NCI-H1048 (cell line): Measurements from ENCODE around the gene GPX4.

Source experiments
- DNase-seq: peaks from one replicate; lab custom pipeline; 2025; lab: John Stamatoyannopoulos, UW

The GPX4 gene

GRCh38 chr19:1068009-1069001 lies 35.5 kb upstream of the GPX4 start:
- no peak for DNase-seq

DNA sequence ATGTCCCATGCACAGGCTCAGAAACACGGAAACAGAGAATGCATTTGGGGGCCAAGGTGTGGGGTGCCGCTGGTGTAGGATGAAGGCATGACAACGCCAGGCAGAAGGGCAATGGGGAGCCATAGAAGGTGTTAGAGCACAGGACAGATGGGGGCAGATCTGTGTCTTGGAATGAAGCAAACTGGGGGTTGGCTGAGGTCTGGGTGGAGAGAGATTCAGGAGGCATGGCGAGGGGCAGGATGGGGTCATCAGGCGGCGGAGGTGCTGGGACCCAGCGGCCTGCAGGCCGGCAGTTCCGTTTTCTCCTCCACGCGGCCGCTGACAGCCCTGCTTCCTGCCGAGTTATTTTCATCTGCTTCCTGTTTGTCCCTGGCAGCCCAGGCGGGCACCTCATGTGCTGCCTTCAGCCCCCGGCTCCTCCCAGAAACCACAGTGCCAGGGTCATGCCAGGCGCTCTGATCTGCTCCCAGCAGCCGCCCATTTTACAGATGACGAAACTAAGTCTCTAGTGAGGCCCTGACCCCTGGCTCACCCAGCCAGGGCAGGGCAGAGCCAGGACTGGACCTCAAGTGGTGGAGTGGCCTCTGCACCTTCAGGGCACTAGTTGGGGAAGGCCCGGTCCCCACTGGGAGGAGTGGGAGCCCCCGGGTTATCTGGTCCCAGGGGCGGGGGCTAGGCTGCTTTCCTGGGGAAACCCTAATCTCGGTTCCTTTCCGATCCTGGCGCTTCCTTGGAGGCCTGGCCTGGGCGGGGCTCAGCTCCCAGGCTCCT lies 34.6 kb upstream of the GPX4 start:
- DNase-seq = no peak

DNA sequence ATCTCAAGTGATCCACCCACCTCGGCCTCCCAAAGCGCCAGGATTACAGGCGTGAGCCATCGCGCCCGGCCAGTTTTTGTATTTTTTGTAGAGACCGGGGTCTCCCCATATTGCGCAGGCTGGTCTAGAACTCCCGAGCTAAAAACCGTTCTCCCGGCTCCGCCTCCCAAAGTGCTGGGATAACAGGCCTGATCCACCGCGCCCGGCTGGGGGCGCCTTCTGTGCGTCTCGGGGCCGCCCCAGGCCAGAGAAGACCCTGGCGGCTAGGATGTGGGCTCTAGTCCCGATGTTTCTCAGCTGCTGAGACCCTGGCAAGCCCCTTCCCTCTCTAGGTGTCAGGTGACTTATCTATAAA lies 33.2 kb upstream of the GPX4 start:
- DNase-seq = no peak

GRCh38 chr19:1070931-1071791 lies 32.6 kb upstream of the GPX4 start:
- no peak for DNase-seq

DNA sequence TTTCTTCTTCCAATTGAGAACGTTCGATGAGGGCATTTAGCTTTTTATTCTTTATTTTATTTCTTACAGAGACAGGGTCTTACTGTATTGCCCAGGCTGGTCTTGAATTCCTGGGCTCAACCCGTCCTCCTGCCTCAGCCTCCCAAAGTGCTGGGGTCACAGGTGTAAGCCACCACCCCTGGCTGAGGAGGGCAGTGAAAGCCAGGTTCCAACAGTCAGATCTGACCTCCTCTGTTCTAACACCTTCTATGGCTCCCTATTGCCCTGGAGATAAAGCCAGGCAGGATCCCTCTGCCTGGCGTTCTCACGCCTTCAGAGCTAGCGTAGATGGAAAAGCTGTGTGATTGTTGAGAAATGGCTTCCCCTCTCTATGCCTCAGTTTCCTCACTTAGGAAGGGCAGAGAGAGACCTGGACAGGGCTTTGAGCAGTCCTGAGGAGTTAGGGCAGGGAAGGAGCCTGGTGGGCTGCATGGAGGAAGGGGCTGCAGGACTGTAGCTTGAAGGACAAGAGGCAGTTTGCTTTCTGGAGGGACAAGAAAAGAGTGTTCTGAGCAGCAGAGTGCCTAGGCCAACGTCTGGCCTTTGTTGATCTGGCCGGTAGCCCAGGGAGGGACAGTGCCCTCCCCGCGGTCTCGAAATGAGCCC lies 31.3 kb upstream of the GPX4 start:
- no peak for DNase-seq

DNA sequence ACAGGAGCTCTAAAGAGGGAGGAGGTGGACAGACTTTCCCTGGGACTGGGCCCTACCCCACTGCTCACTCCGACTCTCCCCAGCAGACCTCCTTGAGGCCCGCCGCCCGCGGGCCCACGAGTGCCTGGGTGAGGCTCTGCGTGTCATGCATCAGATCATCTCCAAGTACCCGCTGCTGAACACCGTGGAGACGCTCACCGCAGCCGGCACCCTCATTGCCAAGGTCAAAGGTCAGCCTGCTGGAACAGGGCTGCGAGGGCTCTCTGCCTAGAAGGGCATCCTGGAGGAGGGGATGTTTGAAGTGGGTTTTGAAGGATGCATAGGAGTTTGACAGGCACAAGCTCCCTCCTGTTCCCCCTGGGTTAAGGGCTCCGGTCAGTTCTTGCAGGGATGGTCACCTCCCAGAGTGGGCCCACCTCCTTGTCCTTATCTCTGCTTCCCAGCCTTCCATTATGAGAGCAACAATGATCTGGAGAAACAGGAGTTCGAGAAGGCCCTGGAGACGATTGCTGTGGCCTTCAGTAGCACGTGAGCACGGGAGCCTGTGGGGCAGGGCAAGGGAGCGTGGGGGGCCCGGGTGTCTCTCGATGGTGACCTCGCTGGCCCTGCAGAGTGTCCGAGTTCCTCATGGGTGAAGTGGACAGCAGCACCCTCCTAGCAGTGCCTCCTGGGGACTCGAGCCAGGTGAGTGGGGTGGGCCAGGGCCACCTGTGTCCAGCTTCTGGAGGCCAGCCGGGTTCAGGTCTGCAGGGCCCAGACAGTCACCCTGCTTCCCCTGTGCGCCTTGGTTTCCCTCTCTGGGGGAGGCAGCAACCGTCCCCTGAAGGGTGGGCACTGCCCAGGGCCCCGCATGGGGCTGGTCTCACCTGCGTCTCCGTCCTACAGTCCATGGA lies 30.5 kb upstream of the GPX4 start:
- DNase-seq = no peak

- no peak for DNase-seq
These were observed 29.8 kb upstream of the GPX4 start for GRCh38 chr19:1073956-1074517.

- DNase-seq = peak; percentile 86
These were observed 29.1 kb upstream of the GPX4 start for GRCh38 chr19:1074544-1075283.

GRCh38 chr19:1076046-1076386 lies 27.8 kb upstream of the GPX4 start:
- DNase-seq = no peak

DNA sequence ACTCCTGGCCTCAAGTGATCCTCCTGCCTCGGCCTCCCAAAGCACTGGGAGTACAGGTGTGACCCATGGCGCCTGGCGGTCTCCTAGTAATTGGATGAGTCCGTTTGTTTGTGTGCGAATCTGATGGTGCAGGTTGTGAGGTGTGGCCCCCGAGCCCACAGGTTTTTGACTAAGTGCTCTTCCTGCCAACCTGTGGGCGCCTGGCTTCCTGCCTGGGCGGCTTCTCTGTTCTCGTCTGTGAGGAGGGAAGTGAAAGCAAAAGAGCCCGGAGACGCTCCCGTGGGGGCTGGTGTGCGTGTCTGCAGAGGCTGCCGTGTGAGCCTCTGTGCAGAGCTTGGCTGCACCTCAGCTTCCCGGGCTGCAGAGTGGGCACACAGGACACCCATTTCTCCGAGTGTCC lies 26.8 kb upstream of the GPX4 start:
- no peak for DNase-seq

GRCh38 chr19:1079566-1080111 lies 24.2 kb upstream of the GPX4 start:
- no peak for DNase-seq

DNA sequence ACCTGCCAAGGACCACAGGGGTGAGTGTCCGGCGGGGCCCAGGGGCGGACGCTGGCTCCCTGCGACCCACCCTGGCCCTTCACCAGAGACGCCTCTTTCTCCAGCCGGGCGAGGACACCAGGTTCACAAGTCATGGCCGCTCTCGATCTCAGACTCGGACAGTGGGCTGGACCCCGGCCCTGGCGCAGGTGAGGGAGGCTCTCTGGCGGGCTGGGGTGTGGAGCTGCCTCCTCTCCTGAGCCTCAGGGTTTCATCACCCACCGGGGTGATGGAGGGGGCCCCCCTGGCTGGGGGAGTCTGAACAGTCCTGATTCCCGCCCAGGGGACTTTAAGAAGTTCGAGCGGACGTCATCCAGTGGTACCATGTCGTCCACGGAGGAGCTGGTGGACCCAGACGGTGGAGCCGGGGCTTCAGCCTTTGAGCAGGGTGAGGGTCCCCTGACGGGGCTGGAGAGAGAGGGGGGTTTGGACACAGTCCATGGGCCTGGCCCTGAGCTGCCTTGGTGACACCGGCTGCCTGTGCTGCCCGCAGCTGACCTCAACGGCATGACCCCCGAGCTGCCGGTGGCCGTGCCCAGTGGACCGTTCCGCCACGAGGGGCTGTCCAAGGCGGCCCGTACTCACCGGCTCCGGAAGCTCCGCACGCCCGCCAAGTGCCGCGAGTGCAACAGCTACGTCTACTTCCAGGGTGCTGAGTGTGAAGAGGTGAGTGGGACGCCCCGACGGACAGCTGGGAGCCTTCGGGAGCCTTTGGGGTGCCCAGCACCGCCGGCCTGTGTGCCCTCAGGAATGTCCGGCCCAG lies 23.2 kb upstream of the GPX4 start:
- no peak for DNase-seq

DNA sequence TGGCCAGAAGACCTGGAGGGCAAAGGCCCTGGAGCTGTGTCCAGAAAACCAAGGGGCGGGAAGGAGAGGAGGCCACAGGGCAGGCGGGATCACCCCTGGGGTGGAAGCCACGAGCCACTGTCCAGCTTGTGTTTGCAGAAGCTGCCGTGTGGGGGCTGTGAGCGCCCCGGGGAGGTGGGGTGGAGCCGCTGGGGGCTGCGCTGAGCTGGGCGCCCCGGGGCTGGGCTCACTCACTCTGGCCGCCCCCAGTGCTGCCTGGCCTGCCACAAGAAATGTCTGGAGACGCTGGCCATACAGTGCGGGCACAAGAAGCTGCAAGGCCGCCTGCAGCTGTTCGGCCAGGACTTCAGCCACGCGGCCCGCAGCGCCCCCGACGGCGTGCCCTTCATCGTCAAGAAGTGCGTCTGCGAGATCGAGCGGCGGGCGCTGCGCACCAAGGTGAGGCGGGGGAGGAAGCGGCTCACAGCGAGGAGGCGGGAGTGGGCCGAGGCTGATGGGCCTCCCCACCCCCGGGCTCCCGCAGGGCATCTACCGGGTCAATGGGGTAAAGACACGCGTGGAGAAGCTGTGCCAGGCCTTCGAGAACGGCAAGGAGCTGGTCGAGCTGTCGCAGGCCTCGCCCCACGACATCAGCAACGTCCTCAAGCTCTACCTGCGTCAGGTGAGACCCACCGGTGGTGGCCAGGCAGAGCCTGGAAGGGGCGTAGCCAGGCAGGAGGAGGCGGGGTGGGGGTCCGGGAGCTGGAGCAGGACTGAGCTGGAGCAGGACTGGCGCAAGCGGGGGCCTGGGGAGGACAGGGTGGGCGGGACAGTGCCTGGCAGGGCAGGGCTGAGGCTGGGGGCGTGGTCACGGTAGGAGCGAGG lies 22.3 kb upstream of the GPX4 start:
- DNase-seq = no peak

- peak; percentile 89 for DNase-seq
These were observed 21.4 kb upstream of the GPX4 start for GRCh38 chr19:1082165-1082927.

DNA sequence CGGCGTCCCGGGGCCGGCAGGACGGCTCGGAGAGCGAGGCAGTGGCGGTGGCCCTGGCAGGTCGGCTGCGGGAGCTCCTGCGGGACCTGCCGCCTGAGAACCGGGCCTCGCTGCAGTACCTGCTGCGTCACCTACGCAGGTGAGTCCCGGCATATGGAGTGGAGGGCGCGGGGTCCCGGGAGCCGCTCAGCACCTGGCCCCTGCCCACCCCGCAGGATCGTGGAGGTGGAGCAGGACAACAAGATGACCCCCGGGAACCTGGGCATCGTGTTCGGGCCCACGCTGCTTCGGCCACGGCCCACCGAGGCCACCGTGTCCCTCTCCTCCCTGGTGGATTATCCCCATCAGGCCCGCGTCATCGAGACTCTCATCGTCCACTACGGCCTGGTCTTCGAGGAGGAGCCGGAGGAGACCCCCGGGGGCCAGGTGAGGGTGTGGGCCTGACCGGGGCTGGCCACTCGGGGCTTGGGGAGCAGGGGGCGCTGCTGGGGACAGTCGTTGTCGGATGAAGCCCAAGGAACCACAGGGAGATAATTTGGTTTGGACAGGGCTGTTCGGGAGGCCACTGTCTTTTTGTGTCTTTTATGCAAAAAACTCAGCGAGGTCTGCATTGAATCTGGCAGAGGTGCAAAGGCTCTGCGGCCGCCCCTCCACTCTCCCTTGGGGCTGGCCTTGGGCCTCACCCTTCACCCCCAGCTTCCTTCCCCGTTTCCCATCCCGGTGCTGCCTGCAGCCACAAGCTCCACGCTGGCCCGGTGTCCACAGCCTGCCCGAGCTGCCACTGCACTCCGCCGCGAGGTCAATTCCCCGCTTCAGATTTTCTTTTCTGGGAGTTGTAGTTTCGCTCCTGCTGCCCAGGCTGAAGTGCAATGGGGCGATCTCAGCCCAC lies 20.6 kb upstream of the GPX4 start:
- no peak for DNase-seq
